ENCODE data around the gene ZHX3. TPM values are rescaled to one million over a fixed set of nuclear protein-coding genes. Genes with fewer than 3 reads are reported as not detected.

The ZHX3 gene
- total RNA-seq, 1 donor from 2014 or later, result 53.3 TPM

- intact Hi-C loops (cut with DNase I), result loop anchor here (10.0 kb wide), 1 partner anchor 827 kb away; no protein-coding TSS in a partner anchor
- TF ChIP-seq, protein P1, sequence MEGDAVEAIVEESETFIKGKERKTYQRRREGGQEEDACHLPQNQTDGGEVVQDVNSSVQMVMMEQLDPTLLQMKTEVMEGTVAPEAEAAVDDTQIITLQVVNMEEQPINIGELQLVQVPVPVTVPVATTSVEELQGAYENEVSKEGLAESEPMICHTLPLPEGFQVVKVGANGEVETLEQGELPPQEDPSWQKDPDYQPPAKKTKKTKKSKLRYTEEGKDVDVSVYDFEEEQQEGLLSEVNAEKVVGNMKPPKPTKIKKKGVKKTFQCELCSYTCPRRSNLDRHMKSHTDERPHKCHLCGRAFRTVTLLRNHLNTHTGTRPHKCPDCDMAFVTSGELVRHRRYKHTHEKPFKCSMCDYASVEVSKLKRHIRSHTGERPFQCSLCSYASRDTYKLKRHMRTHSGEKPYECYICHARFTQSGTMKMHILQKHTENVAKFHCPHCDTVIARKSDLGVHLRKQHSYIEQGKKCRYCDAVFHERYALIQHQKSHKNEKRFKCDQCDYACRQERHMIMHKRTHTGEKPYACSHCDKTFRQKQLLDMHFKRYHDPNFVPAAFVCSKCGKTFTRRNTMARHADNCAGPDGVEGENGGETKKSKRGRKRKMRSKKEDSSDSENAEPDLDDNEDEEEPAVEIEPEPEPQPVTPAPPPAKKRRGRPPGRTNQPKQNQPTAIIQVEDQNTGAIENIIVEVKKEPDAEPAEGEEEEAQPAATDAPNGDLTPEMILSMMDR (IDR thresholded peaks at IDR 0.05), result no peak
- Histone ChIP-seq H3K9me3 (no peaks in the 10 kb centered on the region), H3K4me3 (no peak overlapping the region), H3K27ac (no peak overlapping the region), H3K36me3 (no peaks in the 10 kb centered on the region), H3K4me1 (peaks cover 9 to 14% of the 10 kb centered on the region in 2 donors), H3K27me3 (no peaks in the 10 kb centered on the region)
- peak in 1 of 2 donors; percentile 52 for DNase-seq (ENCODE audit: low spot score in 2 of 2)
Observed at GRCh38 chr20:41331731-41332130, 14.2 kb upstream of the ZHX3 start.

- TF ChIP-seq, protein P1 (IDR thresholded peaks at IDR 0.05), result no peak
- no peaks in the 10 kb centered on the region for H3K36me3 ChIP-seq
- H3K27me3 ChIP-seq, result no peaks in the 10 kb centered on the region
- H3K27ac ChIP-seq, result no peak overlapping the region
- no peak overlapping the region for H3K4me3 ChIP-seq
- peaks cover 9 to 14% of the 10 kb centered on the region in 2 donors for H3K4me1 ChIP-seq
- intact Hi-C loops (cut with DNase I), result loop anchor here (10.0 kb wide), 1 partner anchor 826 kb away; no protein-coding TSS in a partner anchor
- DNase-seq (ENCODE audit: low spot score in 2 of 2), result peak in 1 of 2 donors; percentile 57
- H3K9me3 ChIP-seq, result no peaks in the 10 kb centered on the region
Observed at GRCh38 chr20:41330941-41331340, 13.4 kb upstream of the ZHX3 start.

DNA sequence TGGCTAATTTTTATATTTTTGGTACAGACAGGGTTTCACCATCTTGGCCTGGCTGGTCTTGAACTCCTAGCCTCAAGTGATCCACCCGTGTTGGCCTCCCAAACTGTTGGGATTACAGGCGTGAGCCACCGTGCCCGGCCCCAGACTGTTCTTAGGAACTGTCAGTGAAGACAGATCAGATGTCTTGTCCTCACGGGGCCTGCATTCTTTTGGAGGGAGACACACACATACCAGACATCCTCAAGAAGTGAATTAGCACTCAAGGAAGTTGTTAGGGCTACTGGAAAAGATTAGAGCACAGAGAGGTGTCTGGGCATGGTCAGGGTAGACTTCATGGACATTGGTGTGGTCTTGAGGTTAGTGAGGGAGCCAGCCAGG, 12.8 kb upstream of the ZHX3 start:
- peak overlapping the region; percentile 89 to 95 for H3K27ac ChIP-seq
- intact Hi-C loops (cut with DNase I), result loop anchor here (10.0 kb wide), 1 partner anchor 826 kb away; no protein-coding TSS in a partner anchor
- no peaks in the 10 kb centered on the region for H3K36me3 ChIP-seq
- no peaks in the 10 kb centered on the region for H3K9me3 ChIP-seq
- TF ChIP-seq, protein P1 (IDR thresholded peaks at IDR 0.05), result no peak
- H3K4me3 ChIP-seq, result no peak overlapping the region
- peak in 1 of 2 donors; percentile 65 for DNase-seq (ENCODE audit: low spot score in 2 of 2)
- H3K27me3 ChIP-seq, result no peaks in the 10 kb centered on the region
- H3K4me1 ChIP-seq, result peaks cover 9 to 14% of the 10 kb centered on the region in 2 donors

GRCh38 chr20:41329435-41330342, 12.2 kb upstream of the ZHX3 start:
- intact Hi-C loops (cut with DNase I), result loop anchor here (1.0 to 10.0 kb wide), 3 partner anchors 12 to 825 kb away; partner anchors contain the start of gene ZHX3
- peaks cover 9 to 14% of the 10 kb centered on the region in 2 donors for H3K4me1 ChIP-seq
- no peaks in the 10 kb centered on the region for H3K27me3 ChIP-seq
- H3K9me3 ChIP-seq, result no peaks in the 10 kb centered on the region
- peak; percentile 80 to 96 for DNase-seq (ENCODE audit: low spot score in 2 of 2)
- H3K4me3 ChIP-seq, result peak overlapping the region in 1 of 2 donors; percentile 44
- peak overlapping the region; percentile 89 to 95 for H3K27ac ChIP-seq
- no peaks in the 10 kb centered on the region for H3K36me3 ChIP-seq
- TF ChIP-seq, protein P1 (IDR thresholded peaks at IDR 0.05), result no peak

GRCh38 chr20:41327178-41327577, 9.6 kb upstream of the ZHX3 start:
- Histone ChIP-seq H3K27me3 (no peaks in the 10 kb centered on the region), H3K27ac (peak overlapping the region; percentile 38 to 89), H3K4me3 (no peak overlapping the region), H3K9me3 (no peaks in the 10 kb centered on the region), H3K36me3 (no peaks in the 10 kb centered on the region), H3K4me1 (peaks cover 9 to 14% of the 10 kb centered on the region in 2 donors)
- intact Hi-C loops (cut with DNase I), result no loop called here
- TF ChIP-seq, protein P1 (IDR thresholded peaks at IDR 0.05), result no peak
- DNase-seq (ENCODE audit: low spot score in 2 of 2), result peak in 1 of 2 donors; percentile 34
